Stimulated activated CD8-positive, alpha-beta memory T cell treated with anti-CD3 and anti-CD28 coated beads, Interleukin-15, amount 100 ng/mL, for 24 hours (primary cell): ENCODE results near the gene CACNB3.
A peak's percentile ranks its signal among the peaks of the same experiment; 100 is the strongest.

ENCODE experiments used
- DNase-seq: peaks from one replicate; pipeline ENCODE4 v3.0.0-alpha.2; 2020; ENCODE audit warnings: low read depth

CACNB3 gene

DNA sequence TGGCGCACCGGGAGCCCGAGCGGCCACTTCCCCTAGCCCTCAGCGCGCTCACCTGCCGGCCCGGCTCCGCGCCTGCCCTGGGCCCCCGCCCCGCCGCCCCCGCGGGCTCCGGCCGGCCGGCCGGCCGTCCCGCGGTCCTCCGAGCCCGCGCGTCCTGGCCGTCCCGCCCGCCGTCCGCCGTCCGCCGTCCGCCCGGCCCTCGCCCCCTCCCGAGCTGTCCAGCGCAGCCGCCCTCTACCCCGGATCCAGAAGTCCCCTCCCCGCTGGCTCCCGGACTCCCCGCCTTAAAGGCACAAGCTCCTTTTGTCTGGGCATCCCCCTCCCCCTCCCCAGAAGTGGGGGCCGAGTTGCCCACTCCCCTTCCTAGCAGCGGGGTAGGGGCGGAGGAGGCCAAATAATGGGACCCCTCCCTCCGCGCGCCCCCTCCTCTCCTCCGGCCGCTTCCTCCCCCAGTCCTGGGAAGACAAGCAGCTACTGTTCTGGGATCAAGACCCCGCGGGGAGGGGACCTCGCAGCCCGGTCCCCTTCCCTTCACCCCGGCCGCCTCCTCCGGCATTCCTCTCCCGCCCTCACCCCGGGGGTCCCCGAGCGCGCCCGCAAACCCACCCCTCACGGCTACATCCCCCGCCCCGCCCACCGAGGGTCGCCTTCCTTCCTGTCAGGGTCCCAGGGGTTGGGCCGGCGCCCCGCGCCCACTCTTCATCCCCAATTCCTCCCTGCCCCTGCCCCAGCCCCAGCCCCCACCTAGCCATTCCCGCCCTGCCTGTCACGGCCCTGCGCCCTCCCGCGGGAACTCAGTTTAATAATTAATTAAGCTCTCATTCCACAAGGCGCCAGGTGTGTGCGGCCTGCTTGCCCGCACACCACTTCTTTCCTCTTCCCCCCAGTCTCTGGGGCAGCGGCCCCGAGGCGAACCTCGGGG is 29.2 kb upstream of the CACNB3 start, which contains the start of gene ADCY6:
Gene ADCY6, minus strand, starts transcription at position 236 of the 922 bp plus-strand sequence. CDS start 5,655 bp downstream, outside the sequence.
- DNase-seq: no peak

DNA sequence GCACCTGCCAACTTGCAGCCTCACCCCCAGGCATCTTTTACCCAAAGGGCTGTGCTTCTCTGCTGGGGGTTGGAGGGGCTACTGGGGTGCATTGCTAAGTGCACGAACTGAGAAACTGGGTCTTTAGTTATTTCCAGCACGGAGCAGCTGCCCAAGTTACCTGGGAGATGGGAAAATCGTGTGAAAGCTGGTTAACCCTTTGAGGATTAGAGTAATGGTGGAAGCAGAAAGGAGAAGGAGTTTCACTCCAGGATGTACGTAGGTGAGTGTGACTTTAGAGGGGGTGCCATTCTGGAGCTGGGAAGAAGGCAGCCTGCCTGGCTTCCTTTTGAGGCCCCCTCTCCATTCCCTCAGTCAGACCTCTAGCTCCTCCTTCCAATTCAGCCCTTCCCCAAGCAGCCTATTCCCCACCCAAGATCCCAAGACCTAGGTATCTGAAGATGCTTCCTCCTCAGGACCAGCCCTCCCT is 28.4 kb upstream of the CACNB3 start:
- DNase-seq: no peak

DNA sequence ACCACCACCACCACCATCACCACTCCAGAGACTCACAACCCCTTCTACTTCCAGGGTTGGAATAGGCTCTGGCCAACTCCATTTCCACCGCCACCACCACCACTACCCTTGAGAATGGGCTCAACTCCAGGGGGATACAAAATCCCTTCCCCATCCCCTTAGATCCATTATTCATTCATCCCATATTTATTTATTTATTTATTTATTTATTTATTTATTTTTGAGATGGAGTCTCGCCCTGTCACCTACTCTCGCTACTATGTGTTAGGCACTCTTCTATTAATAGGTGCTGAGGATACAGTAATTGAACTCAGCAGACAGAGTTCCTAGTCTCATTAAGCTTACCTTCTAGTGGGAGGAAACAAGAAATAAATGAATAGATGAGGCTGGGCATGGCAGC is 24.6 kb upstream of the CACNB3 start:
- DNase-seq: no peak

DNA sequence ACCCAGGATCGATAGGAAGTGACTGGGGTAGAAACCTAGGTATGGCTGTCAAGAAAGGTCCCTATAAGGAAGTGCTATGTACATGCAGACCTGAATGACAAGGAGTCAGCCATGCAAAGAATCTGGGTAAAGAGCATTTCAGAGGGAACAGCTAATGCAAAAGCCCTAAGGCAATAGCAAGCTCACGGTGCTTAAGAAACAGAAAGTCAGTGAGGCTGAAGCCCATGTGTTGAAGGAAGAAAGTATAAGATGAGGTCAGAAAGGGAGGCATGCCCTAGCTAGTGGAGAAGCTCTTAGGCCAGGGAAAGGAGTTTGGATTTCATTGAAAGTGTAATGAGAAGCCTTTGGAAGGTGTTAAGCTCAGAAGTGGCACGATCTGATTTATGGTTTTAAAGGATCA is 23.4 kb upstream of the CACNB3 start:
- DNase-seq: no peak

DNA sequence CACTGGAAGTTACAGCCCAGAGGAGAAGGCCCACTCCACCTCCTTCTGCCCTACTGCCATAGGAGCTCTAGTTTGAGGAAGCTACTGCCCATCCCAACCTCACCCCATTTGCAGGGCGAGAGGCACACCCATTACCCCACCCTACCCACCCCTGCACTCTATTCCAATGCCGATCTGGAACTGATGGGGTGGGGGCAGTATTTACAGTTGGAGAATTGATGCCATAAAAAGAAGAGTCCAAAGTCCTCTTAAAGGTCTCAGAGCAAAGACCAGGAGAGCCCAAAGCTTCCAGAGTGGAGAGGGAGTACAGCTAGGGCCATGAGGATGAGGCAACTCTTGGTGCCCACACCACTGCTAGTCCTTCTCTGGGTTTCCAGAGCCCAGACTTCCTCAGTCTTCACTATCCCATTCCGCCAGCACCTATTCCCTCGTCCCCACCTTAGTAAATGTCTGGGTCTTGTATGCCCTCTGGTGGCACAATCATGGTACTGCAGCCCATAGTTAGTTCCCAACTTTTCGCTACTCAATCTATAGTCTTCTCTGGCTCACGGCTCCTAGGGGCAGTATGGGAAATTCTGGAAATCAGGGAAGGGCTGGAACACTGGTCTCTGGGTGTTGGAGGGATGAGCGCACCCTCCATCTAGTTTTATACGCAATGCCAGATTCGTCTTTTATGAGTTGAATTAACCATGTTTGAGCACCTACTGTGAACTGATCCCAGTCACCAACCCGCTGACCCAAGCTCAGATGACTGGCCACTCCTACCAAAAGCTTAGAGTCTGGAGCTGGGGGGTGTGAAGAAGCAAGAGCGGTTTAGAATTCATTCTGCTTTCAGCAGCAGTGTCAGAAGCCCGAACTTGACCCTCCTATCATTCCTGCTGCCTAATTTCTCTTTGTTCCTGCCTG is 22.5 kb upstream of the CACNB3 start:
- no peak for DNase-seq

- no peak for DNase-seq
Measured at GRCh38 chr12:48796976-48797375, 21.3 kb upstream of the CACNB3 start.

DNA sequence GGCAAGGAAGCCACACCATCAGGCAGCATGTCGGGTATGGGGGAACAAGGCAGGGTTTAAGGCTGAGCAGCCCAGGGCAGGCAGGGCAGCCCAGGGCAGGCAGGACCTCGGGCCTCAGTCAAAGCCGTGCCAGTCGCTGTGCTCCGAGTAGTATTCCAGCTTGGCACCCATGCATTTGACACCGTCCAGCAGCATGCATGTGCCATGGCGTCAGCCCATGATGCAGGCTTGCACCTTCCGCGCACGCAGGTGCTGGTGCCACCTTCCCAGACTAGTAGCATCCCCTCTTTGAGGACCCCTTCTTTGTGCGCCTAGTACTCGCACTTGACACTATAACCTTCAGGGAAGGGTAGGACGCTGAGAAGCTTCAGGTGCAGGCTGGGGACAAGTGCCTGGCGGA is 17.8 kb upstream of the CACNB3 start:
- no peak for DNase-seq

- no peak for DNase-seq
Measured at GRCh38 chr12:48800971-48801370, 17.3 kb upstream of the CACNB3 start.

DNA sequence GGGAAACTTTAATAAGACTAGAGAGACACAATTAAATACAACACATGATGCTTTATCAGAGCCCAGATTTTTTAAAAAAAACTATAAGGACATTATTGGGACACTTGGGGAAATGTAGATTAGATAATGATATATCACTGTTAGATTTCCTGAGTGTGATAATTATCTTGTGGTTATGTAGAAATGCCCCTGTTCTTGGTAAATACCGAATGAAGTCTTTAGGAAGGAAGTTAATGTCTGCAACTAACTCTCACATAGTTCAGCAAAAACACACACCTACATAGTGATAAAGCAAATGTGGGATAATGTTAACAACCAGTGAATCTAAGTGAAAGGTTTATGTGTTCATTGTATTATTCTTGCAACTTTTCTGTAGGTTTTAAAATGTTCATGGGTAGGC is 14.6 kb upstream of the CACNB3 start:
- no peak for DNase-seq

- DNase-seq: no peak
Measured at GRCh38 chr12:48807981-48808380, 10.3 kb upstream of the CACNB3 start.

- DNase-seq: no peak
Measured at GRCh38 chr12:48810903-48811431, 7.3 kb upstream of the CACNB3 start.

DNA sequence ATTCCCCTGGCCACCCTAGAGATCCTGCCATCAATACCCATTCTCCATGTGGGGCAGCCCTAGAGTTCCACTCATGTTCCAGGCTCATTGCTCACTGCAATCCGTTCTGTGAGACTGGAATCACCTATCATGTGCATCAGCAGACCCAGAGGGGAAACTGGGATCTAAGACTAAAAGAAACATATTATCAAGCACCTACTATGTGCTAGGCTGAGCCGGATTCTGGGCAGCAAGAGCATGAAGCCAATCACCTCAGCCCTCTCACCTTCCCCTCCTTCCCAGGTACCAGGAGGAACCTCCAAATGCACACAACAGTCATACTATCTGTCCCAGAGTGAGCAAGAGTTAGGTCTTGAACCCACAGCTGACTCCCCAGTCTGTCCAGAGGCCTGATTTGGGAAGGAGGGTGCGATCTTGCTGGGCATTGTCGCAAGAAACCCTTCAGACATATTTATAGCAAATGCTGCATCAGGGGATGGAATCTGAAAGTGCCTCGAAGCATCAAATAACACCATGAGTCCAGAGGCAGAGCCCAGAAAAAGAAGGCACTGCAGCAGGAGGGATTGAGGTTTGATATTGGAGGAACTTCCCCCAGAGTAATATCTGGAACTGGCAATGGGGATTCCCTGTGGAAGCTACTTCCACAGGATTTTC is 6.7 kb upstream of the CACNB3 start:
- no peak for DNase-seq

DNA sequence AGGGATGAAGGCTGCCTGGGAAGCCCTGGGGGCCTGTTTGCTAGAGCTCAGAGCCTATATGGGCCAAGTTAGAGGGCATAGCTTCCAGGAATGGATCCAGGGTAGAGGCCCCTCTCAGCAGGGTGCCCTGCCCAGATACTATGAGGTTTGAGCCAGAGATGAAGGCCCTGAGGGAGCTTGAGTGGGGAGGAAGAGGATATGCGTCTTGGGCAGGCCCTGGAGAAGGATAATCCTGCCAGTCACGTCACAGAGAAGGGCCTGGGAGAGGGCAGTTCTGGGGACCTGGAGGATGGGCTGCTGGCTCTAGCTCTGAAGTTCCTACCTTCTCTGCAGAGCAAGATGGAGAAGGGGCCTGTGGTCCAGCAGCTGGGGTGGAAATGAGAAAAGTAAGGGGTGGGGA is 5.9 kb upstream of the CACNB3 start:
- DNase-seq: no peak

GRCh38 chr12:48813465-48814261 is 4.6 kb upstream of the CACNB3 start:
- no peak for DNase-seq

- peak; percentile 65 for DNase-seq
Measured at GRCh38 chr12:48814262-48815125, 3.8 kb upstream of the CACNB3 start.

GRCh38 chr12:48815126-48816110 is 2.9 kb upstream of the CACNB3 start:
- peak; percentile 14 for DNase-seq

DNA sequence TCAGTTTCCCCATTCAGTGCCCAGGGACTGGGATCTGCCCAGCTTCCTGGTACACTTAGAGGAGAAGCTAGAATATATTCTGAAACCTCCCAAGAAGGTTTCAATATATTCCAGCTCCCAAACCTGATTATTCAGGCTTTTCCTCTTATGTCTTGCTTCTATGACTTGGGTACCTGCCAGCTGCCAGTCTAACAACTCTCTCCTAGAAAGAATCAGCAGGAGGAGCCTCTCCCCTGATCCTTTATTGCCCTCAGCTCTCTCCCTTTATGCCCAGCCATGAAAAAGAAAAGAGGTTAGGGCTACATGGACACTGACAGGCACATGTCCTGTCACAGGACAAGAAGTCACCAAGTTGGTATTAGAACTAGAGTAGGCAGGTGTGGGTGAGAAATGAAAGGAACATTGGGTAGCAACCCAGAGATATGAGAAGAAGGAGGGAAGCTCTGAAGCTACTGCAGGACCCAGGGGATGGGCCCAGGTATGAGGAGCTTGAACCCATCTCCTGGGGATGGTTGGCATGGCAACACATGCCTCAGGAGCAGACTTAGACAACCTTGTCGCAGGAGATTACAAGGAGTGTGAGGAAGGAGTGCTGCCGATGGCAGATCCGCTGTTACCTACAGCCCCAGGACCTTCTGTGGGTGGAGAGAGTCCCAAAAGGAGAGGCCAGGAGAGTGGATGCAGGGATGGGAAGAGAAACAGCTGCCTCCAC is 2.0 kb upstream of the CACNB3 start:
- DNase-seq: no peak
